Neural cell (in vitro differentiated cells): ENCODE results near the gene TBC1D24. TPM values are rescaled to one million over a fixed set of nuclear protein-coding genes. Genes with fewer than 3 reads are reported as not detected.

Source experiments
- H2AFZ ChIP-seq: fragments of 200-600, 300-800 bp; sonication (generic), shearing (Covaris generic); 2 replicates; pipeline ENCODE4 v1.6.0; 2014; ENCODE audit warnings: low read depth, mild to moderate bottlenecking, antibody characterized with exemption, low read length, moderate library complexity
- H3F3A ChIP-seq: fragments of 200-600 bp; shearing (Covaris generic); 2 replicates; pipeline ENCODE4 v1.6.1; 2016; ENCODE audit warnings: mild to moderate bottlenecking, moderate library complexity, mixed read lengths, antibody characterized with exemption, low read length; ENCODE audit not compliant: insufficient read depth, poor library complexity, severe bottlenecking
- H3K27ac ChIP-seq: fragments of 200-600, 300-800 bp; sonication (generic), shearing (Covaris generic); 2 replicates; pipeline ENCODE4 v1.5.1; 2014; ENCODE audit warnings: mild to moderate bottlenecking, low read length, moderate library complexity
- H3K27me3 ChIP-seq: fragments of 300-800, 200-600 bp; sonication (generic), shearing (Covaris generic); 2 replicates; pipeline ENCODE4 v1.6.0; 2014; ENCODE audit warnings: mild to moderate bottlenecking, low read depth, low read length, moderate library complexity; ENCODE audit not compliant: insufficient read depth
- H3K36me3 ChIP-seq: fragments of 300-800, 200-600 bp; sonication (generic), shearing (Covaris generic); 2 replicates; pipeline ENCODE4 v1.5.1; 2014; ENCODE audit warnings: mild to moderate bottlenecking, antibody characterized with exemption, low read length, moderate library complexity; ENCODE audit not compliant: insufficient read depth
- H3K4me2 ChIP-seq: fragments of 300-800, 200-600 bp; sonication (generic), shearing (Covaris generic); 2 replicates; pipeline ENCODE4 v1.6.0; 2014; ENCODE audit warnings: mild to moderate bottlenecking, low read length
- H3K4me3 ChIP-seq: fragments of 300-800, 200-600 bp; sonication (generic), shearing (Covaris generic); 2 replicates; pipeline ENCODE4 v1.5.1; 2014; ENCODE audit warnings: mild to moderate bottlenecking, low read length, moderate library complexity
- H3K79me2 ChIP-seq: fragments of 200-600 bp; shearing (Covaris generic); replicated peaks from 2 replicates; pipeline ENCODE4 v1.6.0; 2014; ENCODE audit warnings: mild to moderate bottlenecking, low read length, moderate library complexity; ENCODE audit not compliant: insufficient read depth
- H3K9ac ChIP-seq: fragments of 300-800, 200-600 bp; sonication (generic), shearing (Covaris generic); 2 replicates; pipeline ENCODE4 v1.6.1; 2016; ENCODE audit warnings: mild to moderate bottlenecking, low read length, mixed read lengths
- H3K9me2 ChIP-seq: fragments of 200-600 bp; shearing (Covaris generic); 2 replicates; pipeline ENCODE4 v1.6.1; 2016; ENCODE audit warnings: mild to moderate bottlenecking, low read length, mixed read lengths; ENCODE audit not compliant: insufficient read depth
- H3K9me3 ChIP-seq: fragments of 200-600, 300-800 bp; sonication (generic), shearing (Covaris generic); 2 replicates; pipeline ENCODE4 v1.6.1; 2016; ENCODE audit warnings: mild to moderate bottlenecking, mixed run types, low read length, moderate library complexity, mixed read lengths
- H4K20me1 ChIP-seq: fragments of 200-600 bp; shearing (Covaris generic); 2 replicates; pipeline ENCODE4 v1.6.1; 2016; ENCODE audit warnings: mild to moderate bottlenecking, mixed run types; ENCODE audit not compliant: insufficient read depth
- EP300 ChIP-seq: fragments of 450-650 bp; conservative IDR thresholded peaks from 2 replicates; pipeline ENCODE4 v1.6.1; 2014; ENCODE audit warnings: antibody characterized with exemption, mild to moderate bottlenecking, moderate library complexity; ENCODE audit not compliant: poor library complexity, severe bottlenecking
- EZH2 ChIP-seq: fragments of 200-600, 300-800 bp; shearing (Covaris generic), sonication (generic); IDR thresholded peaks from 2 replicates; pipeline ENCODE4 v1.6.1; 2014; ENCODE audit warnings: antibody characterized with exemption, low read length, borderline replicate concordance, mild to moderate bottlenecking; ENCODE audit not compliant: insufficient read depth, poor library complexity, severe bottlenecking
- MXI1 ChIP-seq: fragments of 450-650 bp; conservative IDR thresholded peaks from 2 replicates; pipeline ENCODE4 v1.6.1; 2014; ENCODE audit warnings: antibody characterized with exemption, mild to moderate bottlenecking; ENCODE audit not compliant: poor library complexity, severe bottlenecking
- POLR2AphosphoS5 ChIP-seq: IDR thresholded peaks from 2 replicates; pipeline ENCODE4 v1.6.1; 2012
- RAD21 ChIP-seq: fragments of 450-650 bp; conservative IDR thresholded peaks from 2 replicates; pipeline ENCODE4 v1.6.1; 2014; ENCODE audit warnings: antibody characterized with exemption, mild to moderate bottlenecking, moderate library complexity
- SMC3 ChIP-seq: fragments of 450-650 bp; conservative IDR thresholded peaks from 2 replicates; pipeline ENCODE4 v1.6.1; 2014; ENCODE audit warnings: antibody characterized with exemption, mild to moderate bottlenecking, moderate library complexity; ENCODE audit not compliant: poor library complexity
- TAF1 ChIP-seq: IDR thresholded peaks from 2 replicates; pipeline ENCODE4 v1.6.1; 2012; ENCODE audit warnings: low read depth
- polyA plus RNA-seq: library from polyadenylated mRNA; depleted of rRNA; stranded (reverse); fragments of >200 nt; gene quantifications from 2 replicates; pipeline ENCODE4 v1.2.3, GENCODE V29; 2014
- TF ChIP-seq, protein P1 (sequence below): fragments of 450-650 bp; IDR thresholded peaks from 2 replicates; pipeline ENCODE4 v1.5.1; 2014; ENCODE audit warnings: antibody characterized with exemption, mild to moderate bottlenecking, moderate library complexity; ENCODE audit not compliant: poor library complexity, severe bottlenecking
- TF ChIP-seq, protein P2 (sequence below): IDR thresholded peaks from 2 replicates; pipeline ENCODE4 v1.6.1; 2012; ENCODE audit warnings: borderline replicate concordance

Gene TBC1D24
- polyA plus RNA-seq, 1 donor from 2014 or later, result 27.1 TPM

DNA sequence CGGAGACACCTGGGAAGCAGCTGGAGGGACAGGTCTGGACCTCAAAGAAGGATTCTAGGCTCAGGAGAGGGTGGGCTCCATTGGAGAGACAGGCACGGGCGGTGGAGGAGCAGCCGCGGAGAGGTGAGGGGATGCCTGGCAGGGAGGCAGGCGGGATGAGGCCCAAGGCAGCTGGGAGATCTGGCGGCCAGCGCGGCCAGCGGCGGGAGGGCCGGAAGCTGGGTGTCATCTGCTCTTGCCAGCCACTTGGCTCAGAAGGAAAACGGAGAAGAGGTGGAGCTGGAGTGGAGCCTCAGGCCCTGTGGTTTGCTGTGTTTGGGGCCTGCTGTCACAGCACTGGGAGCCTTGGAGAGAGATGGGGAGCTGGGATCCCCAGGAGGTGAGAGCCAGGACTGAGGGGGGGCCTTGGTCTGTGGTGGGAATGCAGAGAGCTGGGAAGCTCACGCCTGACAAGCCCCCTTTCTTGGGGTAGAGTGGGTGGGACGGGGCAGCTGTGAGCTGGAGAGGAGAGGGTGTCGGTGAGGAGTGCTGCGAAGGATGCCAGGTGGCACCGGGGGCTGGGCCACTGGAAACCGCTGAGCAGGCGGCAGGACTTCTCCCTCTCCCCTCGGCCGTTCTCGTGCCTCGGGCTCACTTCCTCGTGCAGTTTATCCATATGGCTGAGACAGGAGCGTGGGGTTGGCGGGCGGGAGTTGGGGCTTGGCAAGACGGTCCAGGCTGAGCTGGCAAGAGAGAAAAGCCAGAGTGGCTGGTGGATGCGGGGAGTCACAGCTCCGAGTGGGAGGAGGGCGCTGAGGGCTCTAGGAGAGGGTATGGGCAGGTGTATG is 8.0 kb downstream of the TBC1D24 start:
- no peak overlapping the region for H3K27ac ChIP-seq
- H3F3A ChIP-seq, result no peaks in the 10 kb centered on the region
- H3K9me2 ChIP-seq, result no peaks in the 10 kb centered on the region
- no peaks in the 10 kb centered on the region for H3K9me3 ChIP-seq
- no peak overlapping the region for H3K4me3 ChIP-seq
- no peak overlapping the region for H2AFZ ChIP-seq
- TF ChIP-seq RAD21 (no peak), EZH2 (no peak), MXI1 (no peak), SMC3 (no peak), EP300 (no peak), TAF1 (no peak), POLR2AphosphoS5 (no peak)
- TF ChIP-seq, protein P1, sequence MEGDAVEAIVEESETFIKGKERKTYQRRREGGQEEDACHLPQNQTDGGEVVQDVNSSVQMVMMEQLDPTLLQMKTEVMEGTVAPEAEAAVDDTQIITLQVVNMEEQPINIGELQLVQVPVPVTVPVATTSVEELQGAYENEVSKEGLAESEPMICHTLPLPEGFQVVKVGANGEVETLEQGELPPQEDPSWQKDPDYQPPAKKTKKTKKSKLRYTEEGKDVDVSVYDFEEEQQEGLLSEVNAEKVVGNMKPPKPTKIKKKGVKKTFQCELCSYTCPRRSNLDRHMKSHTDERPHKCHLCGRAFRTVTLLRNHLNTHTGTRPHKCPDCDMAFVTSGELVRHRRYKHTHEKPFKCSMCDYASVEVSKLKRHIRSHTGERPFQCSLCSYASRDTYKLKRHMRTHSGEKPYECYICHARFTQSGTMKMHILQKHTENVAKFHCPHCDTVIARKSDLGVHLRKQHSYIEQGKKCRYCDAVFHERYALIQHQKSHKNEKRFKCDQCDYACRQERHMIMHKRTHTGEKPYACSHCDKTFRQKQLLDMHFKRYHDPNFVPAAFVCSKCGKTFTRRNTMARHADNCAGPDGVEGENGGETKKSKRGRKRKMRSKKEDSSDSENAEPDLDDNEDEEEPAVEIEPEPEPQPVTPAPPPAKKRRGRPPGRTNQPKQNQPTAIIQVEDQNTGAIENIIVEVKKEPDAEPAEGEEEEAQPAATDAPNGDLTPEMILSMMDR, result no peak
- TF ChIP-seq, protein P2, sequence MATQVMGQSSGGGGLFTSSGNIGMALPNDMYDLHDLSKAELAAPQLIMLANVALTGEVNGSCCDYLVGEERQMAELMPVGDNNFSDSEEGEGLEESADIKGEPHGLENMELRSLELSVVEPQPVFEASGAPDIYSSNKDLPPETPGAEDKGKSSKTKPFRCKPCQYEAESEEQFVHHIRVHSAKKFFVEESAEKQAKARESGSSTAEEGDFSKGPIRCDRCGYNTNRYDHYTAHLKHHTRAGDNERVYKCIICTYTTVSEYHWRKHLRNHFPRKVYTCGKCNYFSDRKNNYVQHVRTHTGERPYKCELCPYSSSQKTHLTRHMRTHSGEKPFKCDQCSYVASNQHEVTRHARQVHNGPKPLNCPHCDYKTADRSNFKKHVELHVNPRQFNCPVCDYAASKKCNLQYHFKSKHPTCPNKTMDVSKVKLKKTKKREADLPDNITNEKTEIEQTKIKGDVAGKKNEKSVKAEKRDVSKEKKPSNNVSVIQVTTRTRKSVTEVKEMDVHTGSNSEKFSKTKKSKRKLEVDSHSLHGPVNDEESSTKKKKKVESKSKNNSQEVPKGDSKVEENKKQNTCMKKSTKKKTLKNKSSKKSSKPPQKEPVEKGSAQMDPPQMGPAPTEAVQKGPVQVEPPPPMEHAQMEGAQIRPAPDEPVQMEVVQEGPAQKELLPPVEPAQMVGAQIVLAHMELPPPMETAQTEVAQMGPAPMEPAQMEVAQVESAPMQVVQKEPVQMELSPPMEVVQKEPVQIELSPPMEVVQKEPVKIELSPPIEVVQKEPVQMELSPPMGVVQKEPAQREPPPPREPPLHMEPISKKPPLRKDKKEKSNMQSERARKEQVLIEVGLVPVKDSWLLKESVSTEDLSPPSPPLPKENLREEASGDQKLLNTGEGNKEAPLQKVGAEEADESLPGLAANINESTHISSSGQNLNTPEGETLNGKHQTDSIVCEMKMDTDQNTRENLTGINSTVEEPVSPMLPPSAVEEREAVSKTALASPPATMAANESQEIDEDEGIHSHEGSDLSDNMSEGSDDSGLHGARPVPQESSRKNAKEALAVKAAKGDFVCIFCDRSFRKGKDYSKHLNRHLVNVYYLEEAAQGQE, result no peak
- no peaks in the 10 kb centered on the region for H3K36me3 ChIP-seq
- H3K27me3 ChIP-seq, result no peaks in the 10 kb centered on the region
- H3K4me2 ChIP-seq, result no peak overlapping the region
- no peaks in the 10 kb centered on the region for H3K79me2 ChIP-seq
- H4K20me1 ChIP-seq, result no peaks in the 10 kb centered on the region
- no peak overlapping the region for H3K9ac ChIP-seq

GRCh38 chr16:2483939-2484897 is 9.3 kb downstream of the TBC1D24 start:
- H3K27ac ChIP-seq, result no peak overlapping the region

More at GRCh38 chr16:2483939-2484897, 9.3 kb downstream of the TBC1D24 start:
- H3K4me3 ChIP-seq, result no peak overlapping the region
- H4K20me1 ChIP-seq, result no peaks in the 10 kb centered on the region
- H3K79me2 ChIP-seq, result no peaks in the 10 kb centered on the region
- H3K36me3 ChIP-seq, result no peaks in the 10 kb centered on the region
- no peaks in the 10 kb centered on the region for H3F3A ChIP-seq
- no peak for TF ChIP-seq EZH2
- no peak for TF ChIP-seq EP300
- TF ChIP-seq, protein P1, result no peak
- no peak for TF ChIP-seq RAD21
- TF ChIP-seq SMC3, result no peak
- no peak for TF ChIP-seq TAF1
- TF ChIP-seq, protein P2, result no peak
- no peak for TF ChIP-seq POLR2AphosphoS5
- TF ChIP-seq MXI1, result no peak
- H3K9me3 ChIP-seq, result no peaks in the 10 kb centered on the region
- H3K9me2 ChIP-seq, result no peaks in the 10 kb centered on the region
- H3K27me3 ChIP-seq, result no peaks in the 10 kb centered on the region
- H2AFZ ChIP-seq, result no peak overlapping the region
- H3K4me2 ChIP-seq, result no peak overlapping the region
- no peak overlapping the region for H3K9ac ChIP-seq
